Measurements from ENCODE around the gene SDCBP2.

DNA sequence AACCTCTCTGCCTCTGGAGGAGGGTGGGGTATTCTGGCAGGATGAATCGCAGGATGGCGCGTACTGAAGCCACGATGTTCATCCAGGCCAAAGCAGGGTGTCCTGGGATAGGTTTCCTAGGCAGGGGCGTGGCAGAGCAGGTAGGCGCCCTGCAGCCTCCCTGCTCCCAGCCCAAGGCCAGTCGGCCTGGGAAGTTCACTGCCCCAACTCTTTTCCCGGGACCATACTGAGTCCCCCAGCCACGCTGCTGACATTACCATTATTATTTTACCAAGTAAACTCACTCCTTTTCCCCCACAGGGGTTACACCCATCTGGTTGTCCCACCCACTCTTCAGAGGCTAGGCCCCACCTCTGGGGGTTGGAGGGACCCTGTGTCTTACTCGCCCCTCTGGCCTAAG is 21.8 kb downstream of the SDCBP2 start:
- TF ChIP-seq ZNF619 (CRISPR knock-in tag; IDR thresholded peaks at IDR 0.05), result no peak
- no peak for TF ChIP-seq ZNF12 (CRISPR knock-in tag; IDR thresholded peaks at IDR 0.05)
- no peak for TF ChIP-seq TARDBP (CRISPR knock-in tag; IDR thresholded peaks at IDR 0.05)
- TF ChIP-seq BORCS8-MEF2B (CRISPR knock-in tag; IDR thresholded peaks at IDR 0.05), result no peak
- no peak for TF ChIP-seq SNAI1 (CRISPR knock-in tag; IDR thresholded peaks at IDR 0.05; ENCODE audit: borderline replicate concordance)
- TF ChIP-seq POLR2A (IDR thresholded peaks at IDR 0.05; ENCODE audit: insufficient read depth in 1 of 2, low read depth in 2 of 2, low read length in 2 of 2), result no peak
- no peak for TF ChIP-seq REPIN1 (CRISPR knock-in tag; IDR thresholded peaks at IDR 0.05; ENCODE audit: borderline replicate concordance, low read depth)
- no peak for TF ChIP-seq RFX5 (IDR thresholded peaks at IDR 0.05; ENCODE audit: low read depth, low read length)
- TF ChIP-seq, protein P1, sequence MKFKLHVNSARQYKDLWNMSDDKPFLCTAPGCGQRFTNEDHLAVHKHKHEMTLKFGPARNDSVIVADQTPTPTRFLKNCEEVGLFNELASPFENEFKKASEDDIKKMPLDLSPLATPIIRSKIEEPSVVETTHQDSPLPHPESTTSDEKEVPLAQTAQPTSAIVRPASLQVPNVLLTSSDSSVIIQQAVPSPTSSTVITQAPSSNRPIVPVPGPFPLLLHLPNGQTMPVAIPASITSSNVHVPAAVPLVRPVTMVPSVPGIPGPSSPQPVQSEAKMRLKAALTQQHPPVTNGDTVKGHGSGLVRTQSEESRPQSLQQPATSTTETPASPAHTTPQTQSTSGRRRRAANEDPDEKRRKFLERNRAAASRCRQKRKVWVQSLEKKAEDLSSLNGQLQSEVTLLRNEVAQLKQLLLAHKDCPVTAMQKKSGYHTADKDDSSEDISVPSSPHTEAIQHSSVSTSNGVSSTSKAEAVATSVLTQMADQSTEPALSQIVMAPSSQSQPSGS (CRISPR knock-in tag; IDR thresholded peaks at IDR 0.05), result no peak
- TF ChIP-seq ZNF274 (CRISPR knock-in tag; IDR thresholded peaks at IDR 0.05), result no peak
- TF ChIP-seq, protein P2, sequence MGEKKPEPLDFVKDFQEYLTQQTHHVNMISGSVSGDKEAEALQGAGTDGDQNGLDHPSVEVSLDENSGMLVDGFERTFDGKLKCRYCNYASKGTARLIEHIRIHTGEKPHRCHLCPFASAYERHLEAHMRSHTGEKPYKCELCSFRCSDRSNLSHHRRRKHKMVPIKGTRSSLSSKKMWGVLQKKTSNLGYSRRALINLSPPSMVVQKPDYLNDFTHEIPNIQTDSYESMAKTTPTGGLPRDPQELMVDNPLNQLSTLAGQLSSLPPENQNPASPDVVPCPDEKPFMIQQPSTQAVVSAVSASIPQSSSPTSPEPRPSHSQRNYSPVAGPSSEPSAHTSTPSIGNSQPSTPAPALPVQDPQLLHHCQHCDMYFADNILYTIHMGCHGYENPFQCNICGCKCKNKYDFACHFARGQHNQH (CRISPR knock-in tag; IDR thresholded peaks at IDR 0.05), result no peak
